Panc1 (cell line): ENCODE data around the gene TMEM269. TPM values are rescaled to one million over a fixed set of nuclear protein-coding genes. Genes with fewer than 3 reads are reported as not detected.

Source experiments
- ATAC-seq: fragments of 200-7000 bp; cut with Tn5 transposase; 2 replicates; pipeline ENCODE4 v1.9.1; 2020; ENCODE audit warnings: mild to moderate bottlenecking, moderate library complexity
- BruUV-seq: library from RNA; stranded (reverse); fragments of 400-500 nt; replicated peaks from 2 replicates; lab custom pipeline; 2021; lab: Mats Ljungman, UMichigan
- CTCF ChIA-PET: fragments of 300-600 bp; sonication (Branson Sonifier 250); formaldehyde crosslinking; loops from one replicate; lab custom pipeline; 2022; ENCODE audit warnings: antibody characterized with exemption; lab: Charles Lee
- POLR2A ChIA-PET: fragments of 300-600 bp; sonication (Branson Sonifier 250); formaldehyde crosslinking; loops from one replicate; lab custom pipeline; 2022; ENCODE audit warnings: antibody characterized with exemption; lab: Charles Lee
- DNase-seq: peaks from one replicate; pipeline ENCODE4 v3.0.0-alpha.2; 2010; ENCODE audit warnings: low read depth, low spot score
- H3K27ac ChIP-seq: 2 replicates; pipeline ENCODE4 v1.5.1; 2011; ENCODE audit warnings: mild to moderate bottlenecking, low read length, inconsistent platforms
- H3K27me3 ChIP-seq: fragments of 200-500 bp; sonication (Bioruptor generic); 2 replicates; pipeline ENCODE4 v1.6.0; 2014; ENCODE audit warnings: low read length, inconsistent platforms; ENCODE audit not compliant: control insufficient read depth, insufficient read depth
- H3K36me3 ChIP-seq: fragments of 200-500 bp; sonication (Bioruptor generic); 2 replicates; pipeline ENCODE4 v1.5.1; 2014; ENCODE audit warnings: inconsistent platforms, mild to moderate bottlenecking, low read length, moderate library complexity; ENCODE audit not compliant: control insufficient read depth, insufficient read depth
- H3K4me1 ChIP-seq: 2 replicates; pipeline ENCODE4 v1.5.1; 2011; ENCODE audit warnings: inconsistent platforms, mild to moderate bottlenecking, low read length, moderate library complexity; ENCODE audit not compliant: control insufficient read depth, insufficient read depth
- H3K4me3 ChIP-seq, 2 experiments: 2 replicates each; pipeline ENCODE4 v1.5.1; 2011 to 2012; ENCODE audit warnings: low read depth in 2 of 2, low read length in 2 of 2, mild to moderate bottlenecking in 2 of 2, inconsistent platforms in 1 of 2, moderate library complexity in 1 of 2
- H3K9me3 ChIP-seq: fragments of 200-500 bp; sonication (Bioruptor generic); 2 replicates; pipeline ENCODE4 v1.5.1; 2014; ENCODE audit warnings: low read depth, mild to moderate bottlenecking, inconsistent platforms, low read length, moderate library complexity; ENCODE audit not compliant: control insufficient read depth, insufficient read depth
- POLR2AphosphoS5 ChIP-seq: IDR thresholded peaks from 2 replicates; pipeline ENCODE4 v1.6.1; 2012; ENCODE audit warnings: mild to moderate bottlenecking, low read depth, low read length, moderate library complexity
- SIN3A ChIP-seq: IDR thresholded peaks from 2 replicates; pipeline ENCODE4 v1.6.1; 2012; ENCODE audit warnings: low read depth, mild to moderate bottlenecking, low read length, moderate library complexity, borderline replicate concordance; ENCODE audit not compliant: insufficient read depth
- TCF7L2 ChIP-seq: IDR thresholded peaks from 2 replicates; pipeline ENCODE4 v1.6.1; 2011; ENCODE audit warnings: mild to moderate bottlenecking, low read depth, low read length, inconsistent platforms
- in situ Hi-C: cut with HindIII; loops from 2 replicates; pipeline ENCODE4 v1.10.0; 2016; ENCODE audit warnings: low sequenced_read_pairs, low pct_unique_long_range_greater_than_20kb
- intact Hi-C: fragments of 100-400 bp; cut with micrococcal nuclease; formaldehyde crosslinking; loops from one replicate; pipeline ENCODE4 v1.10.0; 2022; ENCODE audit not compliant: unreplicated experiment
- total RNA-seq: library from RNA; stranded (reverse); gene quantifications from one replicate; pipeline ENCODE4 v1.2.1, GENCODE V29; 2021; ENCODE audit not compliant: unreplicated experiment
- TF ChIP-seq, protein P1 (sequence below): fragments of 450-650 bp; IDR thresholded peaks from 2 replicates; pipeline ENCODE4 v1.5.1; 2017; ENCODE audit warnings: mild to moderate bottlenecking
- TF ChIP-seq, protein P2 (sequence below), 2 experiments: IDR thresholded peaks; 2 replicates each; pipeline ENCODE4 v1.6.1; 2011 to 2012; ENCODE audit warnings: low read depth in 2 of 2, control low read depth in 1 of 2, low read length in 1 of 2, mild to moderate bottlenecking in 1 of 2, moderate library complexity in 1 of 2; ENCODE audit not compliant: insufficient read depth in 1 of 2

Gene TMEM269
- total RNA-seq, 1 experiment from 2014 or later = 0.13 TPM

DNA sequence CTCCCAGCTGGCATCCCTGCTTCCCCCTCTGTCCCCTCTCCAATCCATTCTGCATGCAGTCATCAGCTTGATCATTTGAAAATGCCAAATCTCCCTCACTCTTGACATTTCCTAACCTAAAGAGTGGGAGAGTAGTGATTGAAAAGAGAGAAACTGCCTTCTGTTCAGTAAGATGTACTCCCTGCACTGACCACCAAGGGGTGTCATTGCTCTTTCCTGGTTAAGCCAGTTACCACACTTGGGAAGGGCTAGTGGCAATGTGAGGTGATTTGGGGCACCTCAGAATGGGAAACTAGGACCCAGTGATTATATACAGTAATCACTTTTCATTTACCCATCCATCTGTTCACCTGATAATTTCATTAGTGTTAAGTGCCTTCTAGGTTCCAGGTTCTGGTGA is 6.9 kb upstream of the TMEM269 start:
- no TSS peak for BruUV-seq
- Histone ChIP-seq H3K4me1 (no peaks in the 10 kb centered on the region), H3K27ac (no peak overlapping the region), H3K4me3 (no peak overlapping the region), H3K9me3 (no peaks in the 10 kb centered on the region), H3K36me3 (peaks cover 4% of the 10 kb centered on the region; the same call in 1 of the 2 replicates), H3K27me3 (no peaks in the 10 kb centered on the region)
- in situ Hi-C loops = no loop called here
- ChIA-PET POLR2A (no interaction called here), CTCF (interaction anchor here (0.7 to 1.2 kb wide), 5 partner anchors 11 to 296 kb away, joined by 3 to 8 read pairs (median 4); partner anchors contain the start of genes C1orf50 and P3H1)
- 0 out of 2 replicates have a peak, but pooled peaks have one; percentile 78 for ATAC-seq
- no peak for DNase-seq
- TF ChIP-seq TCF7L2 = no peak
- TF ChIP-seq, protein P1, sequence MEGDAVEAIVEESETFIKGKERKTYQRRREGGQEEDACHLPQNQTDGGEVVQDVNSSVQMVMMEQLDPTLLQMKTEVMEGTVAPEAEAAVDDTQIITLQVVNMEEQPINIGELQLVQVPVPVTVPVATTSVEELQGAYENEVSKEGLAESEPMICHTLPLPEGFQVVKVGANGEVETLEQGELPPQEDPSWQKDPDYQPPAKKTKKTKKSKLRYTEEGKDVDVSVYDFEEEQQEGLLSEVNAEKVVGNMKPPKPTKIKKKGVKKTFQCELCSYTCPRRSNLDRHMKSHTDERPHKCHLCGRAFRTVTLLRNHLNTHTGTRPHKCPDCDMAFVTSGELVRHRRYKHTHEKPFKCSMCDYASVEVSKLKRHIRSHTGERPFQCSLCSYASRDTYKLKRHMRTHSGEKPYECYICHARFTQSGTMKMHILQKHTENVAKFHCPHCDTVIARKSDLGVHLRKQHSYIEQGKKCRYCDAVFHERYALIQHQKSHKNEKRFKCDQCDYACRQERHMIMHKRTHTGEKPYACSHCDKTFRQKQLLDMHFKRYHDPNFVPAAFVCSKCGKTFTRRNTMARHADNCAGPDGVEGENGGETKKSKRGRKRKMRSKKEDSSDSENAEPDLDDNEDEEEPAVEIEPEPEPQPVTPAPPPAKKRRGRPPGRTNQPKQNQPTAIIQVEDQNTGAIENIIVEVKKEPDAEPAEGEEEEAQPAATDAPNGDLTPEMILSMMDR = peak; percentile 77
- intact Hi-C loops = loop anchor here (5.0 kb wide), 1 partner anchor 294 kb away; no protein-coding TSS in a partner anchor

DNA sequence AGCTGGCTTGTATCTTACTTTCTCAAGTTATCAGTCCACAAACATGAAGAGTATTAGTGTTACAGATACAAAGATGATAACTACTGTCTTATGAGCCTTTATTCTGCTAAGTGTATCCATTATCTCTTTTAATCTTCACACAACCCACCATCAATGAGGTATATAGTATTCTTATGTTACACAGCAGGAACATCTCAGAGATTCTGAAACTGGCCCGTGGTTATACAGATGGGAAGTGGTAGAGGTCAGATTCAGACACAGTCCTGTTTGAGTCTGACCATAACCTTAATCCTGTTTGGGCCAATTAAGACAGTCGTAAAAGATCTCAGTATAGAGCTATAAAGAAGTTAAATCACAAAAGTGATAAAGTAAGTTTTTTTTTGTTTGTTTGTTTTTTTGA is 5.1 kb upstream of the TMEM269 start:
- POLR2A ChIA-PET = no interaction called here

DNA sequence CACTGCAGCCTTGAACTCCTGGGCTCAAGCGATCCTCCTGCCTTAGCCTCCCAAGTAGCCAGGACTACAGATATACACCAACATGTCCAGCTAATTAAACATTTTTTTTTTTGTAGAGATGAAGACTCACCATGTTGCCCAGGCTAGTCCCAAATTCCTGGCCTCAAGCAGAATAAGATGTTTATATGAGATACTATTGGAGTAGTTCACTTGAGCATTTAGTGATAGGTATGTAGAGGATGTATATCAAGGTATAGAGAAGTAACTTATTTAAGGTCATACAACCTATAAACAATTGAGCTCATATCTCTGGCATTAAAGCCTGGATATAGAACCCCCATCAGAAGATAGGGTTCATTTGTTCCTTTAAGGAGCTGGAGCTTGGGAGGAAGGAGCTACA is 4.6 kb upstream of the TMEM269 start:
- ATAC-seq (no peak), DNase-seq (no peak)
- H3K27ac ChIP-seq = no peak overlapping the region
- TF ChIP-seq, protein P1 = no peak
- TF ChIP-seq, protein P2, sequence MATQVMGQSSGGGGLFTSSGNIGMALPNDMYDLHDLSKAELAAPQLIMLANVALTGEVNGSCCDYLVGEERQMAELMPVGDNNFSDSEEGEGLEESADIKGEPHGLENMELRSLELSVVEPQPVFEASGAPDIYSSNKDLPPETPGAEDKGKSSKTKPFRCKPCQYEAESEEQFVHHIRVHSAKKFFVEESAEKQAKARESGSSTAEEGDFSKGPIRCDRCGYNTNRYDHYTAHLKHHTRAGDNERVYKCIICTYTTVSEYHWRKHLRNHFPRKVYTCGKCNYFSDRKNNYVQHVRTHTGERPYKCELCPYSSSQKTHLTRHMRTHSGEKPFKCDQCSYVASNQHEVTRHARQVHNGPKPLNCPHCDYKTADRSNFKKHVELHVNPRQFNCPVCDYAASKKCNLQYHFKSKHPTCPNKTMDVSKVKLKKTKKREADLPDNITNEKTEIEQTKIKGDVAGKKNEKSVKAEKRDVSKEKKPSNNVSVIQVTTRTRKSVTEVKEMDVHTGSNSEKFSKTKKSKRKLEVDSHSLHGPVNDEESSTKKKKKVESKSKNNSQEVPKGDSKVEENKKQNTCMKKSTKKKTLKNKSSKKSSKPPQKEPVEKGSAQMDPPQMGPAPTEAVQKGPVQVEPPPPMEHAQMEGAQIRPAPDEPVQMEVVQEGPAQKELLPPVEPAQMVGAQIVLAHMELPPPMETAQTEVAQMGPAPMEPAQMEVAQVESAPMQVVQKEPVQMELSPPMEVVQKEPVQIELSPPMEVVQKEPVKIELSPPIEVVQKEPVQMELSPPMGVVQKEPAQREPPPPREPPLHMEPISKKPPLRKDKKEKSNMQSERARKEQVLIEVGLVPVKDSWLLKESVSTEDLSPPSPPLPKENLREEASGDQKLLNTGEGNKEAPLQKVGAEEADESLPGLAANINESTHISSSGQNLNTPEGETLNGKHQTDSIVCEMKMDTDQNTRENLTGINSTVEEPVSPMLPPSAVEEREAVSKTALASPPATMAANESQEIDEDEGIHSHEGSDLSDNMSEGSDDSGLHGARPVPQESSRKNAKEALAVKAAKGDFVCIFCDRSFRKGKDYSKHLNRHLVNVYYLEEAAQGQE (IDR thresholded peaks at IDR 0.05; ENCODE audit: insufficient read depth in 1 of 2, low read depth in 2 of 2, low read length in 1 of 2) = no peak
- TF ChIP-seq POLR2AphosphoS5 (no peak), TCF7L2 (no peak), SIN3A (no peak)
- in situ Hi-C loops (no loop called here), intact Hi-C loops (no loop called here)
- no peaks in the 10 kb centered on the region for H3K27me3 ChIP-seq
- no TSS peak for BruUV-seq
- POLR2A ChIA-PET = interaction anchor here (0.7 kb wide), 1 partner anchor 21 kb away, joined by 3 read pairs; no protein-coding TSS in a partner anchor
- CTCF ChIA-PET = interaction anchor here (0.5 to 0.7 kb wide), 2 partner anchors 23 to 55 kb away, joined by 3 read pairs; no protein-coding TSS in a partner anchor
- H3K4me3 ChIP-seq = no peak overlapping the region
- H3K9me3 ChIP-seq = no peaks in the 10 kb centered on the region
- peaks cover 3% of the 10 kb centered on the region; the same call in 1 of the 2 replicates for H3K36me3 ChIP-seq
- no peaks in the 10 kb centered on the region for H3K4me1 ChIP-seq

More for the DNA sequence above, 5.1 kb upstream of the TMEM269 start:
- Histone ChIP-seq H3K27ac (no peak overlapping the region), H3K9me3 (no peaks in the 10 kb centered on the region), H3K4me3 (no peak overlapping the region), H3K27me3 (no peaks in the 10 kb centered on the region), H3K4me1 (no peaks in the 10 kb centered on the region), H3K36me3 (peaks cover 4% of the 10 kb centered on the region; the same call in 1 of the 2 replicates)
- in situ Hi-C loops = no loop called here
- no peak for TF ChIP-seq SIN3A
- no TSS peak for BruUV-seq
- intact Hi-C loops = loop anchor here (5.0 kb wide), 1 partner anchor 293 kb away; no protein-coding TSS in a partner anchor
- DNase-seq (no peak), ATAC-seq (no peak)
- CTCF ChIA-PET = interaction anchor here (0.7 kb wide), 1 partner anchor 56 kb away, joined by 3 read pairs; no protein-coding TSS in a partner anchor
